GM19463 (cell line): Measurements from ENCODE around the gene ZCCHC13.
"Not testable (repeated sequence)": the region's sequence is repeated elsewhere in the genome, so short reads cannot be mapped to it uniquely, and the experiment has no call there.

Source experiments
- ATAC-seq: cut with Tn5 transposase; IDR thresholded peaks from one replicate; pipeline ENCODE4 v1.9.1; 2021; ENCODE audit warnings: mild to moderate bottlenecking, moderate library complexity; ENCODE audit not compliant: unreplicated experiment

Gene ZCCHC13

GRCh38 chrX:74304016-74304415 lies at the start of gene ZCCHC13:
Gene ZCCHC13, plus strand, starts transcription at chrX:74304180. Its CDS starts 87 bp downstream, at chrX:74304267.
- ATAC-seq = no peak

GRCh38 chrX:74258111-74258510 lies 45.9 kb upstream of the ZCCHC13 start:
- ATAC-seq = not testable (repeated sequence)

- no peak for ATAC-seq
These were observed 44.0 kb upstream of the ZCCHC13 start for GRCh38 chrX:74259885-74260491.

GRCh38 chrX:74262452-74263209 lies 41.3 kb upstream of the ZCCHC13 start:
- no peak for ATAC-seq

GRCh38 chrX:74270393-74270792 lies 33.6 kb upstream of the ZCCHC13 start:
- no peak for ATAC-seq

- no peak for ATAC-seq
These were observed 31.8 kb upstream of the ZCCHC13 start for GRCh38 chrX:74272230-74272629.

- ATAC-seq = no peak
These were observed 29.5 kb upstream of the ZCCHC13 start for GRCh38 chrX:74274516-74274915.

- ATAC-seq = no peak
These were observed 26.7 kb upstream of the ZCCHC13 start for GRCh38 chrX:74277320-74277719.

GRCh38 chrX:74277846-74278245 lies 26.1 kb upstream of the ZCCHC13 start:
- no peak for ATAC-seq

- peak; percentile 85 for ATAC-seq
These were observed 23.2 kb upstream of the ZCCHC13 start for GRCh38 chrX:74280759-74281158.

- ATAC-seq = no peak
These were observed 19.5 kb upstream of the ZCCHC13 start for GRCh38 chrX:74284391-74284952.

GRCh38 chrX:74286950-74287740 lies 16.8 kb upstream of the ZCCHC13 start:
- no peak for ATAC-seq

- no peak for ATAC-seq
These were observed 12.4 kb upstream of the ZCCHC13 start for GRCh38 chrX:74291577-74291963.

- peak; percentile 85 for ATAC-seq
These were observed 11.8 kb upstream of the ZCCHC13 start for GRCh38 chrX:74291964-74292807.

GRCh38 chrX:74292808-74293123 lies 11.2 kb upstream of the ZCCHC13 start:
- peak; percentile 2 for ATAC-seq

GRCh38 chrX:74293343-74293946 lies 10.5 kb upstream of the ZCCHC13 start:
- ATAC-seq = peak; percentile 38

GRCh38 chrX:74295101-74295500 lies 8.9 kb upstream of the ZCCHC13 start:
- no peak for ATAC-seq

- no peak for ATAC-seq
These were observed 6.2 kb upstream of the ZCCHC13 start for GRCh38 chrX:74297766-74298165.

- ATAC-seq = no peak
These were observed 3.1 kb upstream of the ZCCHC13 start for GRCh38 chrX:74300869-74301268.

GRCh38 chrX:74318672-74319071 lies 14.7 kb downstream of the ZCCHC13 start:
- no peak for ATAC-seq
